ENCODE results near the gene TEX2. TPM values are rescaled to one million over a fixed set of nuclear protein-coding genes. Genes with fewer than 3 reads are reported as not detected.

TEX2 gene, protein sequence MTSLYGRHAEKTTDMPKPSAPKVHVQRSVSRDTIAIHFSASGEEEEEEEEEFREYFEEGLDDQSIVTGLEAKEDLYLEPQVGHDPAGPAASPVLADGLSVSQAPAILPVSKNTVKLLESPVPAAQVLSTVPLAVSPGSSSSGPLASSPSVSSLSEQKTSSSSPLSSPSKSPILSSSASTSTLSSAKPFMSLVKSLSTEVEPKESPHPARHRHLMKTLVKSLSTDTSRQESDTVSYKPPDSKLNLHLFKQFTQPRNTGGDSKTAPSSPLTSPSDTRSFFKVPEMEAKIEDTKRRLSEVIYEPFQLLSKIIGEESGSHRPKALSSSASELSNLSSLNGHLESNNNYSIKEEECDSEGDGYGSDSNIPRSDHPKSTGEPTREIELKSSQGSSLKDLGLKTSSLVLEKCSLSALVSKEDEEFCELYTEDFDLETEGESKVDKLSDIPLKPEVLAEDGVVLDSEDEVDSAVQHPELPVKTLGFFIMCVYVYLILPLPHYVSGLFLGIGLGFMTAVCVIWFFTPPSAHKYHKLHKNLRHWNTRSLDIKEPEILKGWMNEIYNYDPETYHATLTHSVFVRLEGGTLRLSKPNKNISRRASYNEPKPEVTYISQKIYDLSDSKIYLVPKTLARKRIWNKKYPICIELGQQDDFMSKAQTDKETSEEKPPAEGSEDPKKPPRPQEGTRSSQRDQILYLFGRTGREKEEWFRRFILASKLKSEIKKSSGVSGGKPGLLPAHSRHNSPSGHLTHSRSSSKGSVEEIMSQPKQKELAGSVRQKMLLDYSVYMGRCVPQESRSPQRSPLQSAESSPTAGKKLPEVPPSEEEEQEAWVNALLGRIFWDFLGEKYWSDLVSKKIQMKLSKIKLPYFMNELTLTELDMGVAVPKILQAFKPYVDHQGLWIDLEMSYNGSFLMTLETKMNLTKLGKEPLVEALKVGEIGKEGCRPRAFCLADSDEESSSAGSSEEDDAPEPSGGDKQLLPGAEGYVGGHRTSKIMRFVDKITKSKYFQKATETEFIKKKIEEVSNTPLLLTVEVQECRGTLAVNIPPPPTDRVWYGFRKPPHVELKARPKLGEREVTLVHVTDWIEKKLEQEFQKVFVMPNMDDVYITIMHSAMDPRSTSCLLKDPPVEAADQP
- total RNA-seq (2014; rRNA removed; shearing (Covaris generic)), result 31.6 and 31.9 TPM in 2 replicates

DNA sequence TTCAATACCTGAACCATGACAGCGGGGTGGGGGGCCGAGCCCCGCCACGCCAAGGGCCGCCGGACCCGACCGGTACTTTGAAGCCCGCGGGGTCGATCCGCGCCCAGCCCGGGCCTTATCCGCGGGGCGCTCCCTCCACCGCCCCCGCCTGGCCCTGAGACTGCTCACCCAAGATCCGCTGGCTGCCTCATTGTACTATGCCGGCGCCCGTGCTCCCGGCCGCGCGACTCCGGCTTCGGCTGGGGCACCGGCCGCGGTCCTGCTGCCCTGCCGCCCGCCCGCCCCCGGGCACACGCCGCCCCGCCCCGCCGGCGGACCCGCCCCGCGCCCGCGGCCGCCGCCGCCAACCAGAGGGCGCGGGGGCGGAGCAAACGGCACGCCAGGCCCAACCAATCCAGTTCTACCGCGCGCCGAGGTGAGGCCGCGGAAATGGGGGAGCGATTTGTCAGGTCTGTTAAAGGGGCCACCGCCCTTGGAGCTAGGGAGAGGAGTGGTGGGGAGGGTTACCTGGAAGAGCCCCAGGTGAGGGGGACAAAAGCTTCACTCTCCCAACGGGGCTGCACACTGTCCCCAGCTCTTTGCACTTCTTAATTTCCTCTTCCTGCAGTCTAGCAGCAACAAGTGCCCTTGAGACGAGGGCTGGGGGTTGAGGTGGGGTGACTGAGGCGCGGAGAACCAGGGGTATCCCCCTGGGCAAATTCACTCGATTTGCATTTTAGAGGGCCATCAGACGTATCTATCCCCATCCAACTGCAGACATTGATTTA is at the start of gene TEX2:
TEX2 (minus strand) TSS at position 261 of the 767 bp plus-strand sequence. CDS start 49,043 bp downstream, outside the sequence.
- DNase-seq (ENCODE audit: low spot score), result peak; percentile 77

DNA sequence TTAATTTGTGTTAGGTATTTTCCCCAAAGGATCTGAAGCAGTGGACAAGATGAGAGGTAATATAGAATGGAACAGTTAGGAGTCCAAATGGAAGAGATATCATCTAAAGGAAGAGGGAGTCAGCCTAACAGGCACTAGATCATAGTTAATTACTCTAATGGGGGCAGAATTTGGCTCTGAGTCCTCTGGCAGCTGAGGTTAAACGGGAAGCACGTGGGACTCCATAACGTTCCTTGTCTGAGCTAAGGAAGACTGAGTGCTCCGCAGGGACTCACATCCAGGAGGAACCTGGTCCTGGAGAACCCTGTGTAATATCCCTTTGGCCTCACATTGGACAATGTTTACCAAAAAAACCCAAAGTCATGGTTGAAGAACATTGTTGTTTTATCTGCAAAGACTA is 46.6 kb upstream of the TEX2 start:
- no peak for DNase-seq (ENCODE audit: low spot score)

DNA sequence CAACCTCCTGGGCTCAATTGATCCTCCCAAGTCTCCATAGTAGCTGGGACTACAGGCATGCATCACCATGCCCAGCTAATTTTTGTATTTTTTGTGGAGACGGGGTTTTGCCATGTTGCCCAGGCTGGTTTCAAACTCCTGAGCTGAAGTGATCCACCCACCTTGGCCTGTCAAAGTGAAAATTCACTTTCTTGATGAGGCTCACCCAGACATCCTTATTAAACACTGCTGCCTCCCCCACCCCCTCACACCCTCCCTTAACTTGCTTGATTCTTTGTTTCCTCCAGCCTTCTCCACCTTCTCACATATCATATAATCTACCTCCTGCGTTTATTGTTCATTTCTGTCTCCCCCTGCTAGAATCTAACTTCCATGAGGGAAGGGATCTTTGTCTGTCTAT is 46.0 kb upstream of the TEX2 start:
- DNase-seq (ENCODE audit: low spot score), result no peak

DNA sequence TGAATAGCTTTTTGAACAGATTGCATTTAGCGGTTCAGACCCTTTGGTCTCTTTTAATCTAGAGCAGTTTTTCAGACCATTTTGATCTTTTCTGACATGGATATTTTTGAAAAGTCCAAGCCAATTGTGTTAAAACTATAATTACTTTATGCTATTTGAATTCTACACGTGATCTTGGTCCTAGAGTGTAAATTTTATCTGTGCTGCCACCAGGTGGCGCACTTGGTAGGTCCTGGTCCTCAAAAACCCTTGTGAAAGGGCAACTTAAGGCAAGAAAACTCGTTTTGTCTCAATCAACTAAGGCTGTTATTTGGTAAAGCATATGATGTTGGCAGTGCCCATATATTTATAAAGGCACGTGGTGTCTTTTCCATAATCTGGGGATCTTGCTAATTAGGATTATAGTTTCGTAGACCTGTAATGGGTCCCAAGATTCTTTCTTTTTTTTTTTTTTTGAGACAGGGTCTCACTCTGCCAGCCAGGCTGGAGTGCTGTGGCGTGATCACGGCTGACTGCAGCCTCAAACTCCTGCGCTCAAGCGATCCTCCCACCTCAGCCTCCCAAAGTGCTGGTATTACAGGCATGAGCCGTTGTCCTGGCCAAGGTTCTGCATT is 43.9 kb upstream of the TEX2 start:
- DNase-seq (ENCODE audit: low spot score), result peak; percentile 55

DNA sequence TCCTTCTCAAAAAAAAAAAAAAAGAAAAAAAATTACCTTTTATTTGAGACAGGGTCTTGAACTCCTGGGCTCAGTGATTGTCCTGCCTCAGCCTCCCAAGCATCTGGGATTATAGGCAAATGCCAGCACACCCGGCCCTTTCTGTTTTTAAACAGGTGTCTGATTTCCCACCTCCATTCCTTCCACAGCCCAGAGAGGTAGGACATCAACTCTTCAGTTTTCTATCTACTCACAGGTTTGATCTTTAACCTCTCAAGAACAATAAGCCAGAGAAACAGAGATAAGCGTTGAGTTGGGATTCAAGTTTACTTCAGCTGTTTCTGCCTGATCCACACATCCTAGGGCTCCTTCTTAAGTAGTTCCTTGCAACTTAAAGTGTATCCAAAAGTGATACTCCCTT is 41.5 kb upstream of the TEX2 start:
- DNase-seq (ENCODE audit: low spot score), result no peak

DNA sequence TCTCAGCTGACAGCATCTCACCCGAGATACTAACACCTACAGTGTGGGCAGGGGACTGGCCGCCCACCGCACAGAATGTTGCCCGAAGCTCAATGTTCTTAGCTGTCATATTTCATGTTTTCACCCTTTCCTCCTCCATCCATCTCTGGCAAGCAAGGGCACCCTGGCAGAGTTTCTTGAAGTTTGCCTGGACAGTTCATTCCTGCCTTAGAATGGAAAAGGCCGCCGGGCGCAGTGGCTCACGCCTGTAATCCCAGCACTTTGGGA is 37.6 kb upstream of the TEX2 start:
- no peak for DNase-seq (ENCODE audit: low spot score)

DNA sequence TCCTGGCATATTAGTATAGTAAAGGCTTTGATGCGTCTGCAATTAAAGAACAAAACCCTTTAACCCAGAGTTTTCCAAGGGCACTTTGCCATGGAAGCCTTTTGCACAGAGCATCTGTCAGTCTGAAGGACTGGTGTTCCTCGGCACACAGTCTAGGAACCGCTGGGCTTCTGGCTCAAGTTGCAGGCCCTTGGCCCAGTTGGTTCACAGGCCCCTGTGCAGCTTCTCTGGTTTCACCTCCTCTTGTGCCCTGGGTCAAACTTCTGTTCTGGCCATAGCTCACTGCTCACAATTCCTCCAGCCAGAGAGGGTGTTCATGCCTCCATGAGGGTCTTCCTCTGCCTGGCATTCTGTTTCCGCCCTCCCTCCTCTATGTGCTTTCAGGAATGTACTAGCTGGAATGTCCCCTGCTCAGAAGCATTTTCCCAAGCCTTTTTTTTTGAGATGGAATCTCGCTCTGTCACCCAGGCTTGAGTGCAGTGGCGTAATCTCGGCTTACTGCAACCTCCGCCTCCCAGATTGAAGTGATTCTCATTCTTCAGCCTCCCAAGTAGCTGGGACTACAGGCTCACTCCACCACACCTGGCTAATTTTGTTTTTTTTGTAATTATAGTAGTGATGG is 34.5 kb upstream of the TEX2 start:
- no peak for DNase-seq (ENCODE audit: low spot score)

DNA sequence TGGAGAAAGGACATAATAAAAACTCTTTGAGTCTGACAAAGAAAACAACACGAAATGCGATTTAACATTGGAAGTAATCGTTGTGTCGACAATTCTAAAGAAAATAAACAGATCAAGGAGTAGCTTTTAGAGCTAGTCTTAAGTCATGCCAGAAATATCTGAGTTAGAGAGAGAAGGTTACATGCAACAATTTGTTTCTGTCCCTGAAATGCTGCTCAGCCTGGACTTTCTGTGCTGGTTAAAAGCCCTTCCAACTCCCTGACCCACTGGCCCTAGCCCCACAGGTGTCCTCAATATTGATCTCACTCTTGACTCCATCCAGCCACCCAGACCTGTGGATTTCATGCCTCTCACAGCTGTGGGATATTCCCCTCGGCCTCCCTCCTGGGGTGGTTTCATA is 33.2 kb upstream of the TEX2 start:
- DNase-seq (ENCODE audit: low spot score), result no peak

DNA sequence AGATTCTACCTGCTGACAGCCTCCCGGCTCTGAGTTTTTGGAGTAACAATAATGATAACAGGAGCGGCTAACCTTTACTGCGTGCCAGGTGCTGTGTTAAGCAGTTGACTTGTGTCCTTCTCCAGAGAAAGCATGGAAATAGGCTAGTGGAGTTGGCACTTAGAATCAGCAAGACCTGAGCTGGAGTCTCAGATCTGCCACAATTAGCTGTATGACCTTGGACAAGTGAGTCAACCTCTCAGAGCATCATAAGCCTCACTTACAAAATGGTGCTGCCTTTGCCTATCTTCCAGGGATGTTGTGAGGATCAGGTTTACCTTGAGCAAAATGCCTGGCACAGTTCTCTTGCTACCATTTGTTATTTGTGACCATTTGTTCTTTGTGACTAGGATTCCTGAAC is 32.1 kb upstream of the TEX2 start:
- no peak for DNase-seq (ENCODE audit: low spot score)

DNA sequence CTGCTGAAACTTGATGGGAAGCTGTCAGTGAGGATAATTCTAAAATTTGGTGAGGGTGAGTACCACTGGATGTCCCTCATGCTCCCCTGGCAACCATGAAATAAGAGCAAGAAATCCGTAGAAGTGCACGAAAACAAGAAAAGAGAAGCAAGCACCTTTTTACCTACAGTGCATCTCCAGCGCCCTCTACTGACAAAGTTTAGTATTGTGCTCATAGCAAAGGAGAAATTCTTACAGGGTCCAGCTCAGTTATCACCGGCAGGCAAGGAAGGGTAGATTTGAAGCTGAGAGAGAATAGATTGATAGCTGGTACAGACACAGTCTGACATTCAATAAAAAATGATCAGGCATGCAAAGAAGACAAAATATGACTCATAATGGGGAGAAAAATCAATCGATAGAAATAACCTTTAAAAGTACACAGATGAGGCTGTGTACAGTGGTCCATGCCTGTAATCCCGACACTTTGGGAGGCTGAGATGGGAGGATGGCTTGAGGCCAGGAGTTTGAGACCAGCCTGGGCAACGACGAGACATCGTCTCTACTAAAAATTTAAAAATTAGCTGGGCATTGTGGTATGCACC is 28.3 kb upstream of the TEX2 start:
- DNase-seq (ENCODE audit: low spot score), result no peak

DNA sequence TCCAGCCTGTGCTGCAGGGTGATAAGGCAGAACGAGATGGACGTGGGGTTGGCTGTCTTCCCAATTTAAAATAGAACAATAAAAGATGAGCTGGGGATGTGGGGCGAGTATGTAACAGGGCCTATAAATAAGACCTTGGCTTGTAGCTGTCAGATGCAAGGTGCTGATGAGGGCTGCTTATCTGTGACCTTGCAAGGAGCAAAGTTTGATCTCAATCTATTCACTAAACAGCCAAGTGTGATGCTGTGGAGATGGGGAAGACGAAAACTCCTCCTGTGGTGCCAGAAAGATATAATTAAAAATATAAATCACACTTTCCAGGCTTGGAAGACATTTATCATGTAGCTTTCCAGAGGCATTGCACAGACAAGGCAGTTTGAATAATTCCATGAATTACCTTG is 26.7 kb upstream of the TEX2 start:
- DNase-seq (ENCODE audit: low spot score), result no peak

DNA sequence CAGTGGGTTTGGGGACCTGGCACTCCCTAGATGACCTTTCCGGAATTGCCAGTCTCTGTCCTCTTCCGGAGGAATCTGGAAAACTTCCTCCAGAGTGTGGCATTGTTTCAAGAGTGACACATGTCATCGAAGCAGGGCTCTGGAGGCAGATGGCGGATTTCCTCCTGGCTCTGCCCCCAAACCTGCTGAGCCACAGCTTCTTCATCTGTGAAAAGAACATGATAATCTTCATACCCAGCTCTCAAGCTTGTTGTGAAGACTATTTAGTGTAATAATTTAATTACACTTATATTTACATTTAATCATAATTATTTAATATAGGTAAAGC is 19.7 kb upstream of the TEX2 start:
- DNase-seq (ENCODE audit: low spot score), result no peak

DNA sequence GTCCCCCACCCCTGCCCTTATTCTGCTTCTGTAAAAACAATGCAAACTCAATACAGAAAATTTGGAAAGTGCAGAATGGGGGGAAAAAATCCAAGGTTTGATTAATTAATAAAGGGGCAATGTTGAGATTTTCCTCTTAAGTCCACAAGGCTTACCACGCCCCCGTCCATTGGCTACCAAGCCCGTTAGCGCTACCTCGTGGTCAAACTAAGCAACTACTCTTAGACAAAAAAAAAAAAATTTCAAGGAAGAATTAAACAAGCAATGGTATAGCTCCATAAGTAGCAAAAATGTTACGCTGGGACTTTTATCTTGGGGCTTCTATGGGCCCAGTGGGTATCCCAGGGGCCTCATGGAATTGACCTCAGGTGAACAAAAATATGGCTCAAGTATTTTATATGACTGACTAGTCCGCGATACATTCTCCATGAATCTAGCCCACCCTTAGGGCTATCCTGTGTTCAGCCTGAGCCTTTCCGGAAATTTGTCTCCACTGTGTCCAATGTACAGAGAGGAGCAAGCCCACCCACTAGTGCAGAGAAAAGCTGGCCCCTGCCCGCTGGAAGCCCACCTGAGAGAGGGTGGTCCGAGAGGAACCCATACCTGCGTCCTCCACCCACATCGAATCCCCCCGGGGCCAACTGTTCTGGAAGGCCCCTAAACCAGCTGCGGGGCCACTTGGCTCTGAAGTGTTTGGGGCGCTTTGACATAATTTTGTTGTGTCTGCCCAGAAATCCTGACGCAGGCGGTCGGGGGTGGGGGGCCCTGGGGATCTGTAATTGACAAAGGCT is 19.1 kb upstream of the TEX2 start:
- peak; percentile 61 for DNase-seq (ENCODE audit: low spot score)

DNA sequence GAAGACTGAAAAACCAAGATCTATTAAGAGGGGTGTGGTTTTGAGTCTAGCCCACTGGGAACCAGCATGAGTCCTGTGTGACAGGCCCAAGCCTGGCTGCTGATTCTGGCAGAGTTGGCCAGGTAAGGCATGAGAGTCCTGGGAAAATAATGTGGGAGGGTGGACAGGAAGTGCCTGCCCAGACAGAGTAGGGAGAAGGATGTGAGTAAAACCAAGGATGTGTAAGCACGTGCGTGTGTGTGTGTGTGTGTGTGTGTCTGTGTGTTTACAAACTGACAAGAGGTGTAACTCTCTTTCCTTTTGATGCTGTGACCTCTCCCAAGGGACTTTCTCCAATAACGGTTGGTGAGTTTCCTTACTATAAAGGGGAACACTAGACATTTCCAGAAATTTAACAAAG is 15.6 kb upstream of the TEX2 start:
- peak; percentile 80 for DNase-seq (ENCODE audit: low spot score)

DNA sequence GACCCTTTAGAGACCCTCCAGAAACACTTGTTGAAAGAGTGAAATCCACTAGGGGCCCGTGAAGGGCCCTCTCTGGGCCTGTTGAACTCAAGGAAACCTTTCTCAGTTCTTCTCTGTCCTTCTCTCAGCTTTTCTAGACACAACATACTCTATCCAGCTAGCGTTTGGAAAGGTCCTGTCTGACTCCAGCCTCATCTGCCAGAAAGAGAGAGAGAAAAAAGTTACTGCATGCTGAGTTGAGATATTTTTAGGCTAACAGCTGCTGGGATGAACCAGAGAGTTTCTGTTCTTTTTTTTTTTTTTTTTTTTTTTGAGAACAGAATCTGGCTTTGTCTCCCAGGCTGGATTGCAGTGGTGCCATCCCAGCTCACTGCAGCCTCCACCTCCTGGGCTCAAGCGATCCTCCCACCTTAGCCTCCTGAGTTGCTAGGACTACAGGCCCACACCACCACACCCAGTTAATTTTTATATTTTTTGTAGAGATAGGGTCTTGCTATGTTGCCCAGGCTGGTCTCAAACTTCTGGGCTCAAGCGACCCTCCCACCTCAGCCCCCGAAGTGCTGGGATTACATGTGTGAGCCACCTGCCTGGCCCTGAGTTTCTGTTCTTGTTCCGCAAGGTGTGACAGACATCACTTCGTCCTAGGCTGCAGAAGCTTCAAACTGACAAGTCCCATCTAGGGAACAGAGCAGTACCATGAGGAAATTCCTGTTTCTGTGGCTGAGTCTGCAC is 14.9 kb upstream of the TEX2 start:
- DNase-seq (ENCODE audit: low spot score), result no peak

DNA sequence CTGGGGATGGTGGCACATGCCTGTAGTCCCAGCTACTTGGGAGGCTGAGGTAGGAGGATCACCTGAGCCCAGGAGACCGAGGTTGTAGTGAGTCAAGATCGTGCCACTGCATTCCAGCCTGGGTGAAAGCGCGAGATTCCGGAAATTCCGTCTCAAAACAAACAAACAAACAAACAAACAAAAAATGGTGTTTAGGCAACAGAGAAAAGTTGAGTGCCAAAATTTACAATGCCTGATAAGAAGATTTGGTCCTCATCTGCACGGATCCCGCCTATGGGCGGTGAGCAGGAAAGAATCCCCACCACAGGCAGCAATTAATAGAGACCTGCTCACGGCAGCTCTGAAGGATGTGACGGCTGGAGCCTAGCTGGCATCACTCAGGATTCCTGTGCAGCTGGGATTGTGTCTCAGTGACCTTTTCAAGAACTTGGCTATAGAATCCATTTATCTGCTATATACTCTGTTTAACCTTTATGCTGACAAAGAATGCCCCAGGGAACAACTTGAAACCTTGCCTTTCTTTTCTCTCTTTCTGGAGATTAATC is 14.0 kb upstream of the TEX2 start:
- no peak for DNase-seq (ENCODE audit: low spot score)

DNA sequence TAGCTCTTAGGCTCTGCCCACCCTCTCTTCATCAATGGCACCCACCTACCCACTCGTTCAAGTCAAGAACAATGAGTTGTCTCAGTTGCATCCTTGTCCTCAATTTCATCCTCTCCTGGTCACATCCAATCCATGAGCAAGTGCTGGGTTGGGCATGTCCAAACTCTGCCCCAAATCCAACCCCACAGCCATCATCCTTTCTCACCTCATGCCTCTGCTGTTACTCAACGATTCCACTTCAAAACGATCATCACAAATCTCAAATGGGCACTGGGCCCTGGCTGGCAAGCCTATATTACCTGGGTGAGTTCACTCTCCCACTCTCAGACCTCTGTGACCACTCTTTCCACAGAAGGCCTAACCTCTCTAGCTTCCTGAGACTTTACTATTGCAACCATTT is 12.0 kb upstream of the TEX2 start:
- DNase-seq (ENCODE audit: low spot score), result no peak

DNA sequence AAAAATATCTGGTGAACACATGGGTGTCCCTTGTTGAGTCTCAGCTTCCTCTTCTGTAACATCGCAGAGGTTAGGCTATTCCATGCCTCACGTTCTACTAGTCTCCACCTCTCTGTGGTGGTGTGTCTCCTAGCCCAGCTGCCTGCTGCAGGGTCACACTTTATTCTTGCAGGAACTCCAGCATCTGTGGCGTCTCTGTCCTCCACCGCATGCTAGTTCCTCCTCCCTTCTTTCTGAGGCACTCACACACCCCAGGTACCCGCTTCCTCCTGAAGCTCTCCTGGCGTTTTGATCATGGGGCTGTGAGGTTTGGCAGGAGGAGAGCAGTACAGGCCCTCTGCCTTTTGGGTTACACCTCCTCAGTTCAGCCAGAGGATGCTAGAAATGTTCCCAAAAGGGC is 9.9 kb upstream of the TEX2 start:
- DNase-seq (ENCODE audit: low spot score), result no peak

DNA sequence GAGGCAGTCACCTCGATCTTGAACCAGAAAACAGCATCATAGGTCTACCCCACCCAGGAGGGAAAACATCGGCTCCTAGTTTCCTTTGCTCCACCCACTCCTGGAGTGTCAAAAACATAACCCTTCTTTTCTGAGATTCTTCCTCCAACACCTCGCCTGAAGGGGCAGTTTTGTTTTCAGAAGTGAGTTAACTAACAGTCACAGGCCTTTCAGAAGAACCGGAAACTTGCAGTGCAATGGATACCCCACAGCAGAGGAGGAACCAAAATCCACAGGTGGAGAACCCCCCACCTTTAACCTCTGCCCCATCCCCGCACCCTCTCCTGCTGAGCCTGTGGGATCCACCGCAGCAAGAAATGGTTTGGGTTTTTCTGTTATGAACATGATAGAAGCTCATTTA is 7.8 kb upstream of the TEX2 start:
- no peak for DNase-seq (ENCODE audit: low spot score)

Measured in A172 (cell line).